HFFc6 (cell line): ENCODE data around the gene AGAP3. TPM values are rescaled to one million over a fixed set of nuclear protein-coding genes. Genes with fewer than 3 reads are reported as not detected.

Experiments used
- DNase-seq: peaks from one replicate; pipeline ENCODE4 v3.0.0-alpha.2; 2018
- H3K27ac Mint-ChIP-seq: 2 replicates; pipeline ENCODE4 v1.8.0; 2020; ENCODE audit warnings: mild to moderate bottlenecking, mixed read lengths
- H3K27me3 Mint-ChIP-seq: 2 replicates; pipeline ENCODE4 v1.8.0; 2021; ENCODE audit warnings: mild to moderate bottlenecking, moderate library complexity, mixed read lengths; ENCODE audit not compliant: insufficient read depth
- H3K36me3 Mint-ChIP-seq: 2 replicates; pipeline ENCODE4 v1.8.0; 2021; ENCODE audit warnings: low read depth, mixed read lengths
- H3K4me1 Mint-ChIP-seq: 2 replicates; pipeline ENCODE4 v1.8.0; 2020; ENCODE audit warnings: low read depth, mixed read lengths
- H3K4me3 Mint-ChIP-seq: 2 replicates; pipeline ENCODE4 v1.8.0; 2020; ENCODE audit warnings: mild to moderate bottlenecking, moderate library complexity, mixed read lengths
- H3K9me3 Mint-ChIP-seq: 2 replicates; pipeline ENCODE4 v1.8.0; 2020; ENCODE audit warnings: mild to moderate bottlenecking, mixed read lengths
- total RNA-seq, 6 experiments: library from RNA; stranded (reverse); fragmentation: NEBNext Ultra II Directional; extraction: Animal tissue kit (Norgen Biotek cat#: 25700); gene quantifications; 2 replicates in 1 of 6; 3 replicates in 5 of 6; pipeline ENCODE4 v1.2.3, GENCODE V29; 2021
- TF ChIP-seq, protein P1 (sequence below): fragments of 200-600 bp; sonication (generic); IDR thresholded peaks from 2 replicates; pipeline ENCODE4 v1.5.0; 2021; ENCODE audit warnings: antibody characterized with exemption, mild to moderate bottlenecking

Gene AGAP3
- total RNA-seq, 6 experiments from 2014 or later = 73.3 to 104 (median 82.2) TPM

DNA sequence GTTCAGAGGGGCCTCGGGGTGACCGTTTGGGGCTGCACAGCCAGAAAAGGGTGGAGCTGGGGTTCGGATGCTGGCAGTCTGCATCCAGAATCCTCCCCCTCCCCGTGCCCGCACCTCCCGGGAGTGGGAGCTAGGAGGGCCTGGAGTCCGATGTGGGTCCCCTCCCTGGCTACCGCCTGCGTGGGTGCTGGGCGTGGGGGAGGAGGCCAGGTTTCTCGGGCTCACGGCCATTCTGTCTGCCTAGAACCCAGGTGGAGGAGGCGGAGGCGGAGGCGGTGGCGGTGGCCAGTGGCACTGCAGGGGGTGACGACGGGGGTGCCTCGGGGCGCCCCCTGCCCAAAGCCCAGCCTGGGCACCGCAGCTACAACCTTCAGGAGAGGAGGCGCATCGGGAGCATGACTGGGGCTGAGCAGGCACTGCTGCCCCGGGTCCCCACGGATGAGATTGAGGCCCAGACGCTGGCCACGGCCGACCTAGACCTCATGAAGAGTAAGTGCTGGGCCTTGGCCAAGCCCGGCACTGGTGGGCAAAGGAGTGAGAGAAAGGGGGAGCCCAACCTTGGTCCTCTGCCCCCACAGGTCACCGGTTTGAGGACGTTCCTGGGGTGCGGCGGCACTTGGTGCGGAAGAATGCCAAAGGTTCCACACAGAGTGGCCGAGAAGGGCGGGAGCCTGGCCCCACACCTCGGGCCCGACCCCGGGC is 19.9 kb upstream of the AGAP3 start:
- peaks cover 1% of the 10 kb centered on the region; the same call in 1 of the 2 replicates for H3K27me3 Mint-ChIP-seq
- H3K9me3 Mint-ChIP-seq = no peaks in the 10 kb centered on the region
- H3K4me1 Mint-ChIP-seq = peaks cover 26% of the 10 kb centered on the region
- H3K36me3 Mint-ChIP-seq = peaks cover 16% of the 10 kb centered on the region
- DNase-seq = no peak
- TF ChIP-seq, protein P1, sequence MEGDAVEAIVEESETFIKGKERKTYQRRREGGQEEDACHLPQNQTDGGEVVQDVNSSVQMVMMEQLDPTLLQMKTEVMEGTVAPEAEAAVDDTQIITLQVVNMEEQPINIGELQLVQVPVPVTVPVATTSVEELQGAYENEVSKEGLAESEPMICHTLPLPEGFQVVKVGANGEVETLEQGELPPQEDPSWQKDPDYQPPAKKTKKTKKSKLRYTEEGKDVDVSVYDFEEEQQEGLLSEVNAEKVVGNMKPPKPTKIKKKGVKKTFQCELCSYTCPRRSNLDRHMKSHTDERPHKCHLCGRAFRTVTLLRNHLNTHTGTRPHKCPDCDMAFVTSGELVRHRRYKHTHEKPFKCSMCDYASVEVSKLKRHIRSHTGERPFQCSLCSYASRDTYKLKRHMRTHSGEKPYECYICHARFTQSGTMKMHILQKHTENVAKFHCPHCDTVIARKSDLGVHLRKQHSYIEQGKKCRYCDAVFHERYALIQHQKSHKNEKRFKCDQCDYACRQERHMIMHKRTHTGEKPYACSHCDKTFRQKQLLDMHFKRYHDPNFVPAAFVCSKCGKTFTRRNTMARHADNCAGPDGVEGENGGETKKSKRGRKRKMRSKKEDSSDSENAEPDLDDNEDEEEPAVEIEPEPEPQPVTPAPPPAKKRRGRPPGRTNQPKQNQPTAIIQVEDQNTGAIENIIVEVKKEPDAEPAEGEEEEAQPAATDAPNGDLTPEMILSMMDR = no peak
- H3K27ac Mint-ChIP-seq = no peak overlapping the region
- H3K4me3 Mint-ChIP-seq = no peak overlapping the region

DNA sequence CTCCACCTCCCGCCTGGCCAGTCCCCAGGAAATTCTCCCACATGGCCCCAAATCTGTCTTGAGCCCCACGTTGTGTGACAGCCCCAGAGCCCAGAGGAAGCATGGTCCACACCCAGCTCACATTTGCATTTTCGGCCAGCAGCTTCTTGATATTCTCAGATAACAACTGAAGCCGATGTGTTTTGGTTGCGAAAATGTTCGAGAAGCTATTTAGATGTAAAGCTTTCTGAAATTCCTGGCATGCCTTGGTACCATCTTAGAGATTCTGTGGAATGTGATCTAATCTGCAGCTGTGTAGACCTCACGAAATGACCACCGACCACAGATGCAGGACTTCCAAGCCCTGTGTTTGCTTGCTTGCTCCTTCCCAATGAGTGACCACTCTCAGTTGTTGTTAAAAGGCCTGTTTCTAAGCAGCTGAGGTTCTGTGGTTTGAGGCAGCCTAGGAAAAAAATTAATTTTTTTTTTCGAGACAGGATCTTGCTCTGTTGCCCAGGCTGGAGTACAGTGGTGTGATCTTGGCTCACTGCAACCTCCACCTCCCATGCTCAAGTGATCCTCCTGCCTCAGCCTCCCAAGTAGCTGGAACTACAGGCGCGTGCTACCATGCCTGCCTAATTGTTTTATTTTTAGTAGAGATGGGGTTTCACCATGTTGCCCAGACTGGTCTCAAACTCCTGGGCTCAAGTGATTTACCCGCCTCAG is 18.1 kb upstream of the AGAP3 start:
- no peak overlapping the region for H3K4me3 Mint-ChIP-seq
- H3K36me3 Mint-ChIP-seq = peaks cover 20% of the 10 kb centered on the region
- H3K27me3 Mint-ChIP-seq = peaks cover 1% of the 10 kb centered on the region; the same call in 1 of the 2 replicates
- H3K4me1 Mint-ChIP-seq = peaks cover 14% of the 10 kb centered on the region
- TF ChIP-seq, protein P1 = no peak
- peak; percentile 77 for DNase-seq
- peak overlapping the region; percentile 81 for H3K27ac Mint-ChIP-seq
- H3K9me3 Mint-ChIP-seq = no peaks in the 10 kb centered on the region

DNA sequence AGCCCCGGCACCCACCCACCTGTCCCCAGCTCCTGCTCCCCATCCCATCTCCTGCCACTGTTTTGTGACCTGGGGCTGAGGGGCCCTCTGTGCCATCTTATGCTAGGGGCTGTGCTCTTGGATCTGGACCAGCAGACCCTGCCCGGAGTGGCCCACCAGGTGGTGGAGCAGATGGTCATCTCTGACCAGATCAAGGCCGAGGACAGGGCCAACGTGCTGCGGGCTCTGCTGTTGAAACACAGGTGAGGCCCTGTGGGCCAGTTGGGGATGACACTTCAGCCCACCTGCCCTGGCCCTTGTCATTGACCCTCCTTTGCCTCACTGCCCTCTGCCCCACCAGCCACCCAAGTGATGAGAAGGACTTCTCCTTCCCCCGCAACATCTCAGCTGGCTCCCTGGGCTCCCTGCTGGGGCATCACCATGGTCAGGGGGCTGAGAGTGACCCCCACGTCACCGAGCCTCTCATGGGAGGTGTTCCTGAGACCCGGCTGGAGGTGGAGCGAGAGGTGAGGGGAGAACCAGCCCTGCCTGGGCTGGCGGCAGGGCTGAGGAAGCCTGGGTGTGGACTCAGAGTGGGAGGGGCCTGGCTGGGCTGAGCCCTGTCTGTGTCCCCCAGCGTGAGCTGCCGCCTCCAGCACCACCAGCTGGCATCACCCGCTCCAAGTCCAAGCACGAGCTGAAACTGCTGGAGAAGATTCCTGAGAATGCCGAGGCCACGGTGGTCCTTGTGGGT is 16.3 kb upstream of the AGAP3 start:
- Mint-ChIP-seq H3K27ac (no peak overlapping the region), H3K36me3 (peaks cover 20% of the 10 kb centered on the region), H3K9me3 (no peaks in the 10 kb centered on the region), H3K4me1 (peaks cover 9% of the 10 kb centered on the region; the same call in 1 of the 2 replicates), H3K27me3 (peaks cover 1% of the 10 kb centered on the region; the same call in 1 of the 2 replicates), H3K4me3 (no peak overlapping the region)
- TF ChIP-seq, protein P1 = no peak
- DNase-seq = no peak

DNA sequence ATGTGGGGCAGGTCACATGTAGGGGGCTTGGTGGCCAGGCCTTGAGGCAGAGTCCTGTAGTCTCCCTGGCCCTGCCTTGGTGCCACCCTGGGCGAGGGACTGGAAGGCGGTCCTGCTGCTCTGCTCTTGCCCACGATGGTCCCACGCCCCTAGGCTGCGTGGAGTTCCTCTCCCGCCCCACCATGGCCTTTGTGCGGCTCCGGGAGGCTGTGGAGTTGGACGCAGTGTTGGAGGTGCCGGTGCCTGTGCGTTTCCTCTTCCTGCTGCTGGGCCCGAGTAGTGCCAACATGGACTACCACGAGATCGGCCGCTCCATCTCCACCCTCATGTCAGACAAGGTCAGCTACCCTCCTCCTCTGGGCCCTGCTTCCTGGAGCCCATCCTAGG is 15.7 kb upstream of the AGAP3 start:
- Mint-ChIP-seq H3K4me3 (no peak overlapping the region), H3K27me3 (peaks cover 1% of the 10 kb centered on the region; the same call in 1 of the 2 replicates), H3K27ac (no peak overlapping the region), H3K36me3 (peaks cover 18% of the 10 kb centered on the region; the same call in 1 of the 2 replicates), H3K9me3 (no peaks in the 10 kb centered on the region), H3K4me1 (peaks cover 9% of the 10 kb centered on the region; the same call in 1 of the 2 replicates)
- TF ChIP-seq, protein P1 = no peak
- DNase-seq = no peak

DNA sequence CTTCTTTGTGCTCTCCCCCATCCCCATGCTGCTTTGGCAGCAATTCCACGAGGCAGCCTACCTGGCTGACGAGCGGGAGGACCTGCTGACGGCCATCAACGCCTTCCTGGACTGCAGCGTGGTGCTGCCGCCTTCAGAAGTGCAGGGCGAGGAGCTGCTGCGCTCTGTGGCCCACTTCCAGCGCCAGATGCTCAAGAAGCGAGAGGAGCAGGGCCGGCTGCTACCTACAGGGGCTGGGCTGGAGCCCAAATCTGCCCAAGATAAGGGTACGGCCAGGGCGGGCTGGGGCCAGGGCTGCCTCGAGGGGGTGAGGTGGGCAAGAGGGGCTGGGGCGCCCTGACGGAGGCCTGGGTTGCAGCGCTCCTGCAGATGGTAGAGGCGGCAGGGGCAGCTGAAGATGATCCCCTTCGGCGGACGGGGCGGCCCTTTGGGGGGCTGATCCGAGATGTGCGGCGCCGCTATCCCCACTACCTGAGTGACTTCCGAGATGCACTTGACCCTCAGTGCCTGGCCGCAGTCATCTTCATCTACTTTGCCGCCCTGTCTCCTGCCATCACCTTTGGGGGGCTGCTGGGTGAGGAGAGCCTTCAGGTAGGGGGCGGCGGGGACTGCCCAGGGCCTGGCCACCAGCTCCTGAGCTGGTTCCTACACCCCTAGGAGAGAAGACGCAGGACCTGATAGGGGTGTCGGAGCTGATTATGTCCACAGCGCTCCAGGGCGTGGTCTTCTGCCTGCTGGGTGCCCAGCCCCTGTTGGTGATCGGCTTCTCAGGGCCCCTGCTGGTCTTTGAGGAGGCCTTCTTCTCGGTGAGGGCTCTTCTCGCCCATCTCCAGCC is 15.0 kb upstream of the AGAP3 start:
- Mint-ChIP-seq H3K27me3 (peaks cover 1% of the 10 kb centered on the region; the same call in 1 of the 2 replicates), H3K4me1 (peaks cover 9% of the 10 kb centered on the region; the same call in 1 of the 2 replicates)

More for the DNA sequence above, 15.0 kb upstream of the AGAP3 start:
- Mint-ChIP-seq H3K9me3 (no peaks in the 10 kb centered on the region), H3K27ac (no peak overlapping the region), H3K4me3 (no peak overlapping the region), H3K36me3 (peaks cover 25% of the 10 kb centered on the region; the same call in 1 of the 2 replicates)
- no peak for DNase-seq
- TF ChIP-seq, protein P1 = no peak
